ENCODE measurements around the gene CDH4. TPM values are rescaled to one million over a fixed set of nuclear protein-coding genes. Genes with fewer than 3 reads are reported as not detected.

CDH4 gene
- total RNA-seq, 1 donor: 0.18 TPM

- no peak for TF ChIP-seq CTCF (IDR thresholded peaks at IDR 0.05; ENCODE audit: insufficient read depth, low read length)
- DNase-seq (ENCODE audit: low read depth): no peak
- H3K4me3 ChIP-seq (ENCODE audit: low read depth, low read length): no peak overlapping the region
These were observed 422.6 kb downstream of the CDH4 start for GRCh38 chr20:61674688-61675087.

GRCh38 chr20:61677928-61678327, 425.9 kb downstream of the CDH4 start:
- TF ChIP-seq CTCF (IDR thresholded peaks at IDR 0.05; ENCODE audit: insufficient read depth, low read length): no peak
- DNase-seq (ENCODE audit: low read depth): no peak
- no peak overlapping the region for H3K4me3 ChIP-seq (ENCODE audit: low read depth, low read length)

- no peak overlapping the region for H3K4me3 ChIP-seq (ENCODE audit: low read depth, low read length)
- no peak for TF ChIP-seq CTCF (IDR thresholded peaks at IDR 0.05; ENCODE audit: insufficient read depth, low read length)
- DNase-seq (ENCODE audit: low read depth): no peak
These were observed 426.4 kb downstream of the CDH4 start for GRCh38 chr20:61678437-61678836.

GRCh38 chr20:61679473-61679872, 427.4 kb downstream of the CDH4 start:
- no peak for TF ChIP-seq CTCF (IDR thresholded peaks at IDR 0.05; ENCODE audit: insufficient read depth, low read length)
- no peak for DNase-seq (ENCODE audit: low read depth)
- H3K4me3 ChIP-seq (ENCODE audit: low read depth, low read length): no peak overlapping the region

GRCh38 chr20:61680096-61680495, 428.0 kb downstream of the CDH4 start:
- DNase-seq (ENCODE audit: low read depth): no peak
- TF ChIP-seq CTCF (IDR thresholded peaks at IDR 0.05; ENCODE audit: insufficient read depth, low read length): no peak
- H3K4me3 ChIP-seq (ENCODE audit: low read depth, low read length): no peak overlapping the region

GRCh38 chr20:61682114-61682995, 430.3 kb downstream of the CDH4 start:
- TF ChIP-seq CTCF (IDR thresholded peaks at IDR 0.05; ENCODE audit: insufficient read depth, low read length): no peak
- DNase-seq (ENCODE audit: low read depth): no peak

More at GRCh38 chr20:61682114-61682995, 430.3 kb downstream of the CDH4 start:
- H3K4me3 ChIP-seq (ENCODE audit: low read depth, low read length): no peak overlapping the region
